IMR-90 (cell line): ENCODE results near the gene ZNF554.

ENCODE experiments used
- CEBPB ChIP-seq: IDR thresholded peaks from 2 replicates; pipeline ENCODE4 v1.6.1; 2012; ENCODE audit warnings: low read depth, low read length, improper control_type of control experiment
- POLR2A ChIP-seq: IDR thresholded peaks from 2 replicates; pipeline ENCODE4 v1.6.1; 2012; ENCODE audit warnings: mild to moderate bottlenecking, low read depth, low read length
- RAD21 ChIP-seq: IDR thresholded peaks from 2 replicates; pipeline ENCODE4 v1.6.1; 2012; ENCODE audit warnings: low read length, improper control_type of control experiment
- TF ChIP-seq, protein P1 (sequence below): conservative IDR thresholded peaks from 2 replicates; pipeline ENCODE4 v1.5.1; 2012; ENCODE audit warnings: mild to moderate bottlenecking, low read depth, low read length, improper control_type of control experiment

DNA sequence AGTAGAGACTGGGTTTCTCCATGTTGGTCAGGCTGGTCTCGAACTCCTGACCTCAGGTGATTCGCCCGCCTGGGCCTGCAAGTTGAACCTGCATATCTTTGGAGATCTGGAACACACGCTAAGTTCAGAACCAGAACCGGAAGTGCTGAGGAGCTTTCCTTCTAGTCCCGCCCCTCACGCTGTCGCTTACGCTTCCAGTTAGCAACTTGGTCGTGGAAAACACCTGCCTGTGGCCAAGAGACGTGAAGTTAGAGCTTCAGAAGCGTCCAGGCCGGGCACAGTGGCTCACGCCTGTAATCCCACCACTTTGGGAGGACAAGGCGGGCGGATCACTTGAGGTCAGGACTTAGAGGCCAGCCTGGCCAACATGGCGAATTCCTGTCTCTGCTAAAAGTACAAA is 66.1 kb downstream of the ZNF554 start:
- TF ChIP-seq RAD21 (no peak), CEBPB (no peak), POLR2A (no peak)
- TF ChIP-seq, protein P1, sequence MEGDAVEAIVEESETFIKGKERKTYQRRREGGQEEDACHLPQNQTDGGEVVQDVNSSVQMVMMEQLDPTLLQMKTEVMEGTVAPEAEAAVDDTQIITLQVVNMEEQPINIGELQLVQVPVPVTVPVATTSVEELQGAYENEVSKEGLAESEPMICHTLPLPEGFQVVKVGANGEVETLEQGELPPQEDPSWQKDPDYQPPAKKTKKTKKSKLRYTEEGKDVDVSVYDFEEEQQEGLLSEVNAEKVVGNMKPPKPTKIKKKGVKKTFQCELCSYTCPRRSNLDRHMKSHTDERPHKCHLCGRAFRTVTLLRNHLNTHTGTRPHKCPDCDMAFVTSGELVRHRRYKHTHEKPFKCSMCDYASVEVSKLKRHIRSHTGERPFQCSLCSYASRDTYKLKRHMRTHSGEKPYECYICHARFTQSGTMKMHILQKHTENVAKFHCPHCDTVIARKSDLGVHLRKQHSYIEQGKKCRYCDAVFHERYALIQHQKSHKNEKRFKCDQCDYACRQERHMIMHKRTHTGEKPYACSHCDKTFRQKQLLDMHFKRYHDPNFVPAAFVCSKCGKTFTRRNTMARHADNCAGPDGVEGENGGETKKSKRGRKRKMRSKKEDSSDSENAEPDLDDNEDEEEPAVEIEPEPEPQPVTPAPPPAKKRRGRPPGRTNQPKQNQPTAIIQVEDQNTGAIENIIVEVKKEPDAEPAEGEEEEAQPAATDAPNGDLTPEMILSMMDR: no peak
